ENCODE measurements around the gene BEST1.

The BEST1 gene

DNA sequence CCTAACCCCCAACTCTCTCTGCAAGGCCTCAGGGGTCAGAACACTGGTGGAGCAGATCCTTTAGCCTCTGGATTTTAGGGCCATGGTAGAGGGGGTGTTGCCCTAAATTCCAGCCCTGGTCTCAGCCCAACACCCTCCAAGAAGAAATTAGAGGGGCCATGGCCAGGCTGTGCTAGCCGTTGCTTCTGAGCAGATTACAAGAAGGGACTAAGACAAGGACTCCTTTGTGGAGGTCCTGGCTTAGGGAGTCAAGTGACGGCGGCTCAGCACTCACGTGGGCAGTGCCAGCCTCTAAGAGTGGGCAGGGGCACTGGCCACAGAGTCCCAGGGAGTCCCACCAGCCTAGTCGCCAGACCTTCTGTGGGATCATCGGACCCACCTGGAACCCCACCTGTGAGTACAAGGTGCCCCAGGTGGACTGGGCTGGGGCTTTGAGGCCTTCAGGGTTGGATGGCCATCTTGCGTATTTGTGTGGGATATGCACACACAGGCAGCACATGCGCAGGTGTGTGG lies at the start of gene BEST1:
TSS of gene BEST1 (plus strand) at position 317 of the 513 bp plus-strand sequence. CDS start 1,456 bp downstream, outside the sequence.
- Histone ChIP-seq H3K27me3 (ENCODE audit: control insufficient read depth, insufficient read depth, low read length) (peaks cover 9% of the 10 kb centered on the region), H3K9ac (ENCODE audit: low read depth, low read length) (no peak within 1 kb of the TSS), H3K27ac (ENCODE audit: low read depth, low read length) (no peak within 1 kb of the TSS), H3K4me3 (ENCODE audit: low read depth, low read length) (no peak within 1 kb of the TSS), H3K4me1 (ENCODE audit: control insufficient read depth, insufficient read depth, low read length) (peaks cover 10% of the 10 kb centered on the region), H3K9me3 (ENCODE audit: control insufficient read depth, insufficient read depth, low read length) (no peaks in the 10 kb centered on the region), H3K36me3 (ENCODE audit: control insufficient read depth, insufficient read depth, low read length) (no peaks in the 10 kb centered on the region)

DNA sequence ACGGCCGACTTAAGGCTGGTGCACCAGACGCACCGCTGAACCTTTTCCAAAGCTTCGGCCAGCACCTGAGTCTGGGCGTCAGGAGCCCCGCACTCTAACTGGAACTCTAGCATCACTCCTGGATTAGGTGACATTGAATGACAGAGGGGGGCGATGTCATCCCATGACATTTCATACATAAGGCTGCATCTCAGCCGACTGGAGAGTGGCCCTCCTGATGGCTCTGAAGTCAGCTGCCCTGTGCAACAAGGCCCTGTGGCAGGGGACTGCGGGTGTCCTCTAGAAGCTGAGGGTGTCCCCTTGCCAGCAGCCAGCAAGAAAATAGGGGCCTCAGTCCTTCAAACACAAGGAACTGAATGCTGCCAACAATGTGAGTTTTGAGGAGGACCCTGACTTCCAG lies 48.8 kb upstream of the BEST1 start:
- Histone ChIP-seq H3K36me3 (ENCODE audit: control insufficient read depth, insufficient read depth, low read length) (no peaks in the 10 kb centered on the region), H3K4me3 (ENCODE audit: low read depth, low read length) (no peak overlapping the region), H3K27me3 (ENCODE audit: control insufficient read depth, insufficient read depth, low read length) (no peaks in the 10 kb centered on the region), H3K9ac (ENCODE audit: low read depth, low read length) (no peak overlapping the region), H3K9me3 (ENCODE audit: control insufficient read depth, insufficient read depth, low read length) (no peaks in the 10 kb centered on the region), H3K27ac (ENCODE audit: low read depth, low read length) (no peak overlapping the region), H3K4me1 (ENCODE audit: control insufficient read depth, insufficient read depth, low read length) (peaks cover 4% of the 10 kb centered on the region; the same call in 1 of the 2 replicates)

DNA sequence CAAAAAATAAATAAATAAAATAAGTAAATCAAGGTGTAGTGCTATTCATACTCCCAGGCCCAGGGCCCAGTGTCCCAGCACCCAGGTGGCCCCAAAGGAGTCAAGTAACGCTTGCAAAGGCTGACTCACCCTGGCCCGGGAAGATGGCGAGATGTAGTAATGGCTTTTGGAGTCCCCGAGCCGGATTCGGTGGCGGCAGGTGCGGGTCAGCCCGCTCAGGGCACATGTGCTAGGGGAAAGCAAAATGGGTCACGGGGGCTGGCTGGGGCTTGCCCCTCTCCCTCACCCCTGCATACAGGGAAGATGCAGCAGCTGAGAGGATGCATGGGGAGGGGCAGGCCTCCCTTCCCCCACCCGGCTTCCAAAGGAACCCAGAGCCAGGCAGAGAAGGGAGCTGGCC lies 47.8 kb upstream of the BEST1 start:
- 0 out of 2 replicates have a peak, but pooled peaks cover under 1% of the 10 kb centered on the region for H3K4me1 ChIP-seq (ENCODE audit: control insufficient read depth, insufficient read depth, low read length)
- H3K27me3 ChIP-seq (ENCODE audit: control insufficient read depth, insufficient read depth, low read length), result no peaks in the 10 kb centered on the region
- H3K9me3 ChIP-seq (ENCODE audit: control insufficient read depth, insufficient read depth, low read length), result no peaks in the 10 kb centered on the region
- H3K4me3 ChIP-seq (ENCODE audit: low read depth, low read length), result no peak overlapping the region
- no peak overlapping the region for H3K27ac ChIP-seq (ENCODE audit: low read depth, low read length)
- no peaks in the 10 kb centered on the region for H3K36me3 ChIP-seq (ENCODE audit: control insufficient read depth, insufficient read depth, low read length)
- H3K9ac ChIP-seq (ENCODE audit: low read depth, low read length), result no peak overlapping the region

DNA sequence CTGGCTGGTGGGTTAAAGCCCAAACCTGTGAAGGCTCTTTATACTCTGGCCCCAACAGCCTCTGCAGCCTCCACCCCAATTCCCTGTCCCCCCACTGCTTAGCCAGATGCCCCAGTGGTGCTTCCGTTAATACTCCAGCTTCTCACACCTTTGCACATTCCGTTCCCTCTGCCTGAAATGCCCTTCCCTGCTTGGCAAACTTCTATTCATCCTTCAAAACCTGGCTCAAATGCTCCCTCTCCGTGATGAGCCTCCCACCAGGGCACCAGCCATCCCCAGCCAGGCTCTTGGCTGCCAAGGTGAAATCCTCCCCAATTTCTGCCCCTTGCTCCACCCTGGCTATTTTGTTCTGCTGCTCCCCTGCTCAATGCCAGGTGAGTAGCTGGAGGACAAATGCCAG lies 46.3 kb upstream of the BEST1 start:
- no peaks in the 10 kb centered on the region for H3K9me3 ChIP-seq (ENCODE audit: control insufficient read depth, insufficient read depth, low read length)
- no peak overlapping the region for H3K4me3 ChIP-seq (ENCODE audit: low read depth, low read length)
- no peaks in the 10 kb centered on the region for H3K36me3 ChIP-seq (ENCODE audit: control insufficient read depth, insufficient read depth, low read length)
- H3K27ac ChIP-seq (ENCODE audit: low read depth, low read length), result no peak overlapping the region
- no peak overlapping the region for H3K9ac ChIP-seq (ENCODE audit: low read depth, low read length)
- no peaks in the 10 kb centered on the region for H3K27me3 ChIP-seq (ENCODE audit: control insufficient read depth, insufficient read depth, low read length)
- H3K4me1 ChIP-seq (ENCODE audit: control insufficient read depth, insufficient read depth, low read length), result peaks cover 6% of the 10 kb centered on the region

DNA sequence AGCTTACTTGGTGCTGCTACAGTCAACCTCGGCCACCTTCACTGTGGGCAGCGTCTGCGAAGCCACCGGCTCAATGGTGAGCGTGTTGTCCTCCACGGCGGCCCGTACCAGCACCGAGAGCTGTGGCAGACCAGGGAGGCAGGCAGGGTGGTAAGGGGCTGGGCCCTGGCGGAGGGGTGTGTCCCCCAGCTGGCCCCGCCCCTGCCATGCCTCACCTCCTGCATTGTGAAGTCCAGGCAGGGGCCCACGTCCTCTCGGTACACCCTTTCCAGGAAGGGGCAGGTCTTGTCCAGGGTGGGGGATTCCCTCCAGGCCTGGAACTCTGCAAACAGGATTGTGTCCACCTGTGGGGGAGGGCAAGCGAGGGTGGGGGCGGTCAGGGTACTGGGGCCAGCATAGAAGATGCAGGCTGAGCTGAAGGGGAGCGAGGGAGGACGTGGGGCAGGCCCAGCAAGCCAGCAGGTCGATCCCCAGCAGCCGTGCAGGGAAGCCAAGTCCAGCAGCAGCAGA lies 45.6 kb upstream of the BEST1 start:
- H3K36me3 ChIP-seq (ENCODE audit: control insufficient read depth, insufficient read depth, low read length), result no peaks in the 10 kb centered on the region
- peaks cover 11% of the 10 kb centered on the region for H3K4me1 ChIP-seq (ENCODE audit: control insufficient read depth, insufficient read depth, low read length)
- no peak overlapping the region for H3K4me3 ChIP-seq (ENCODE audit: low read depth, low read length)
- H3K9me3 ChIP-seq (ENCODE audit: control insufficient read depth, insufficient read depth, low read length), result no peaks in the 10 kb centered on the region
- H3K27me3 ChIP-seq (ENCODE audit: control insufficient read depth, insufficient read depth, low read length), result no peaks in the 10 kb centered on the region
- H3K9ac ChIP-seq (ENCODE audit: low read depth, low read length), result no peak overlapping the region
- H3K27ac ChIP-seq (ENCODE audit: low read depth, low read length), result no peak overlapping the region

DNA sequence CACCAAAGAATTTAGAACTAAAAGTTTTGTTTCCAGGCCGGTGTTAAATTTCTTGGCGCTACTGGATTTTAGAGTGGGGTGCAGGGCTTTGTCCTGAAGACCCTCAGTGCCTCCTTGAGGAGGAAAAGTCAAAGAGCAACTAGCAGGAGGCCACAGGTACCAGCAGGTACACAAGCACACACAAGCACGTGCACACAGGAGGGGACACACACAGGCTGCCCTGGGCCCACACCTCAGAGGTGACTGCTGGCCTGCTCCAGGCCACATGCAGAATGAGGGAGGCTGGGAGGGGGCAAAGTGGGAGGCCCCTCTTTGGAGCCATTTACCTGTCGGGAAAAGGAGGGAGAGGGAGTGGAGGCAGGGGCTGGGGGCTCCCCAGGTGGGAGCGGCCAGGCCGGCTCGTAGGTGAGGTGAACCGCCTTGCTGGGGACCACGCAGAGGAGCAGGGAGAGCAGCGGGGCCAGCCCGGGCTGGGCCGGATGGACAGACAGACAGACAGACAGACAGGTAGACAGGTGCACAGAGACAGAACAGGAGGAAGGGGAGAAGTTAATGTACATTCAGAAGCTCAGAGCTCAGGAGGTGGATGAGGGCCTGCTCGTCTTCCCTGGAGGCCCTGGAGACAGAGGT lies 45.0 kb upstream of the BEST1 start:
- no peaks in the 10 kb centered on the region for H3K9me3 ChIP-seq (ENCODE audit: control insufficient read depth, insufficient read depth, low read length)
- H3K36me3 ChIP-seq (ENCODE audit: control insufficient read depth, insufficient read depth, low read length), result no peaks in the 10 kb centered on the region
- H3K4me3 ChIP-seq (ENCODE audit: low read depth, low read length), result no peak overlapping the region
- H3K27me3 ChIP-seq (ENCODE audit: control insufficient read depth, insufficient read depth, low read length), result no peaks in the 10 kb centered on the region
- H3K4me1 ChIP-seq (ENCODE audit: control insufficient read depth, insufficient read depth, low read length), result peaks cover 11% of the 10 kb centered on the region
- H3K27ac ChIP-seq (ENCODE audit: low read depth, low read length), result no peak overlapping the region
- H3K9ac ChIP-seq (ENCODE audit: low read depth, low read length), result no peak overlapping the region

DNA sequence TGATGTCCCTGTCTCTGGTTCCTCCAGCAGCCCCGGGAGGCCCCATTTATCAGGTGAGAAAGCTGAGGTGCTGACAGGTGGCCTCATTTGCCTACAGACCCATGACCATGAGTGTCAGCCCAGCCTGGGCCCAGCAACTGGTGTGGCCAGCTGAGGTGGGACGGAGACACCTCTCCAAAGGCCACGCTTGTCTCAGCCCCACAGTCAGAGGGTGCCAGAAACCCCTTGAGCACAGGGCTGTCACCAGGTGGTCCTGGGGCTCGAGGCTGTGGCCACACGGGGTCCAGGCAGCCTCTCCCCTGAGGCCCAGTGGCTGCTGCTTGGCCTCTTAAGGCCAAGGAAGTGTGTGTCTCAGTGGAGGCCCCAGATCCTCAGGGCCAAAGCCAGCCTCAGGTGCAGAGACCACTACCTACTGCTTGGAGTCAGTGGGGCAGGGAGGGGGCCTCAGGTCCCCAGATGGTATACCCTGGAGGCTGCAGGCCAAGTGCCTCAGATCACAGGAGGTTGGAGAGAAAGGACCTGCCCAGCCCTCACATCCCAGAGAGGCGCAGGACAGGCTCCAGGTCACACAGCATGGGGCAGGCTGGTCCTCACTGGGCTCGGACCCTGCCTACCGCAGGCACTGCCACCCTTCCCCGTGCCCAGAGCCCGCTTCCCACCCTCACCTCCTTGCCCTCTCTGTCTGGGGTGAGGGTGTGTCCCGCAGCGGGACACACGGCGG lies 44.2 kb upstream of the BEST1 start:
- Histone ChIP-seq H3K9ac (ENCODE audit: low read depth, low read length) (no peak overlapping the region), H3K36me3 (ENCODE audit: control insufficient read depth, insufficient read depth, low read length) (no peaks in the 10 kb centered on the region), H3K27ac (ENCODE audit: low read depth, low read length) (no peak overlapping the region), H3K9me3 (ENCODE audit: control insufficient read depth, insufficient read depth, low read length) (no peaks in the 10 kb centered on the region), H3K4me1 (ENCODE audit: control insufficient read depth, insufficient read depth, low read length) (peaks cover 11% of the 10 kb centered on the region), H3K27me3 (ENCODE audit: control insufficient read depth, insufficient read depth, low read length) (no peaks in the 10 kb centered on the region), H3K4me3 (ENCODE audit: low read depth, low read length) (no peak overlapping the region)

DNA sequence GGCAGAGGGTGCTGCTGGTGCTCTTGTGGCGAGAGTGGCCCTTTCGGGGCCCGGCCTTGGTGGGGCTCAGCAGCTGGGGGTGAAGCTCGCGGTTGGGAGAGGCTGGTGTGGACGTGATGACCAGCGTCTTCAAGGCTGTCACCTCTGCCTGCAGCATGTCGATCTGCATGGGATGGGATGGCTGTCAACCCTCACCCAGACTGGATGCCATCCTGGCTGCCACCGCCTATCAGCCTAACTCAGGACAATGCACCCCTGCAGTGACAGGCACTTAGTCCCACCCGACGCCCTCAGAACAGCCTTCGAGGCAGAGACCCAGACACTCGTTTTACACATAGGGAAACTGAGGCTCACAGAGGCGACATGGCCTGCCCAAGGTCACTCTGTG lies 43.6 kb upstream of the BEST1 start:
- H3K4me3 ChIP-seq (ENCODE audit: low read depth, low read length), result no peak overlapping the region
- no peaks in the 10 kb centered on the region for H3K27me3 ChIP-seq (ENCODE audit: control insufficient read depth, insufficient read depth, low read length)
- H3K27ac ChIP-seq (ENCODE audit: low read depth, low read length), result no peak overlapping the region
- no peak overlapping the region for H3K9ac ChIP-seq (ENCODE audit: low read depth, low read length)
- H3K4me1 ChIP-seq (ENCODE audit: control insufficient read depth, insufficient read depth, low read length), result peaks cover 11% of the 10 kb centered on the region
- H3K36me3 ChIP-seq (ENCODE audit: control insufficient read depth, insufficient read depth, low read length), result no peaks in the 10 kb centered on the region
- no peaks in the 10 kb centered on the region for H3K9me3 ChIP-seq (ENCODE audit: control insufficient read depth, insufficient read depth, low read length)

DNA sequence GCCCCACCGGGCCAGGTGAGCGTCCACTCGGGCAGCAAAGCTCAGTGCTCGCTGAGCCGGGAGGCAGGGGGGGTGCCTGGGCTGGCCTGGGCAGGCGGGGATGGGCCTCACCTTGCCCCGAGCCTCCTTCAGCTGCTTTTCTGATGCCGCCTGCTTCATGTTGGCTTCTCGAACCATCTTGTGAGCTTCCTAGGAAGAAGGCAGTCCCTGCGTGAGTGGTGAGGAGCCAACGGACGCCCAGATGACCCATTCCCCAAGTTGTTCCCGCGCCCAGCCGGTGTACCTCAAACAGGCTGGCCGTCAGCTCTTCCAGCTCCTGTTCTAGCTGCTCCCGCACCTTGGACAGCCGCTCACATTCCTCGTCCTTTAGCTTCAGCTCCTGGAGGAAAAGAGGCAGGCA lies 42.9 kb upstream of the BEST1 start:
- Histone ChIP-seq H3K9me3 (ENCODE audit: control insufficient read depth, insufficient read depth, low read length) (no peaks in the 10 kb centered on the region), H3K9ac (ENCODE audit: low read depth, low read length) (no peak overlapping the region), H3K27ac (ENCODE audit: low read depth, low read length) (no peak overlapping the region), H3K27me3 (ENCODE audit: control insufficient read depth, insufficient read depth, low read length) (no peaks in the 10 kb centered on the region), H3K4me3 (ENCODE audit: low read depth, low read length) (no peak overlapping the region), H3K4me1 (ENCODE audit: control insufficient read depth, insufficient read depth, low read length) (peaks cover 11% of the 10 kb centered on the region), H3K36me3 (ENCODE audit: control insufficient read depth, insufficient read depth, low read length) (no peaks in the 10 kb centered on the region)

DNA sequence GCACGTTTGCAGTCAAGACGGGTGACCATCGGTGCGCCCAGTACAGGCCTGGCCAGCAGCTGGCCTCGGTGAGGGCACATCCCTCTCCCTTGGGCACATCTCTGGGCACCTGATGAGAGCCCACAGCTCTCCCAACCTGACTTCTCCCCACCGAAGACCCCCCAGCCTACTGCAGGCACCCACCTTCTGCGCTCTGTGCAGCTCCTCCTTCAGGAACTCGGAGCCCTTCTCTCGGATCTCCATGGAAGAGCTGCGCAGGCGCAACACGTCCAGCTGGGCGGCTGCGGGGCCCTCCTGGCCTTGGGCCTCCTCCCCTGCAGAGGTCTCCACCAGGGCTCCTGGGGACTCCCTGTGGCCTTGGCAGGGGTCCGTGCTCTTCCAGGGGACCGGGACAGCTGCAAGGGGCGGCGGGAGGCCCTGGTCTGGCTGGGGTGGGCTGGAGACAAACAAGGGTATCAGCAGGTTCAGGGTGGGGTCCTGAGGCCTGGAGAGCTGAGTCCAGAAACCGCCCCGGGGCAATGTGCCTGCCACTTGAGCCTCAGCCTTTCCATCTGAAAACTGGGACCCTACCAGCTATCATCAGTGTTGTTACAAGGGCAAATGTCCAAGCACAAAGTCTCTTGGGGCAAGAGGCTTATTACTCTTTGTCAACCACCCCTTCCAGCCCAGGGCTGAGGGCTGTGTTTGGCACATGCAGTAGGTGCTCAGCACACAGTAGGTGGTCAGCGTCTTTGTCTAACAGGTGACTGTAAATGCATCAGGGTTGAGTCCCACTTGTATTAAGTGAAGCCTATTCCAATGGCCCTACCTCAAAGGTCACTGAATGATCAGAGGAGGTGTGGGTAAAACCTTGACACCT lies 42.1 kb upstream of the BEST1 start:
- no peaks in the 10 kb centered on the region for H3K36me3 ChIP-seq (ENCODE audit: control insufficient read depth, insufficient read depth, low read length)
- H3K4me3 ChIP-seq (ENCODE audit: low read depth, low read length), result no peak overlapping the region
- peaks cover 11% of the 10 kb centered on the region for H3K4me1 ChIP-seq (ENCODE audit: control insufficient read depth, insufficient read depth, low read length)
- no peak overlapping the region for H3K9ac ChIP-seq (ENCODE audit: low read depth, low read length)
- no peak overlapping the region for H3K27ac ChIP-seq (ENCODE audit: low read depth, low read length)
- no peaks in the 10 kb centered on the region for H3K27me3 ChIP-seq (ENCODE audit: control insufficient read depth, insufficient read depth, low read length)
- no peaks in the 10 kb centered on the region for H3K9me3 ChIP-seq (ENCODE audit: control insufficient read depth, insufficient read depth, low read length)

Measured in HUES48 (cell line).